Smooth muscle cell (in vitro differentiated cells): ENCODE measurements around the gene ZC3H18. TPM values are rescaled to one million over a fixed set of nuclear protein-coding genes. Genes with fewer than 3 reads are reported as not detected.

ENCODE experiments used
- DNase-seq: peaks from one replicate; lab custom pipeline; 2025; ENCODE audit not compliant: unreplicated experiment; lab: John Stamatoyannopoulos, UW
- H2AFZ ChIP-seq: fragments of 200-600 bp; sonication (generic); 2 replicates; pipeline ENCODE4 v1.6.0; 2016; ENCODE audit warnings: antibody characterized with exemption, low read depth, mild to moderate bottlenecking
- H3F3A ChIP-seq: fragments of 200-600 bp; sonication (generic); 2 replicates; pipeline ENCODE4 v1.6.0; 2017; ENCODE audit warnings: antibody characterized with exemption, low read depth
- H3K27ac ChIP-seq: fragments of 200-600 bp; sonication (generic); 2 replicates; pipeline ENCODE4 v1.5.1; 2016; ENCODE audit warnings: low read depth, mild to moderate bottlenecking
- H3K27me3 ChIP-seq: fragments of 200-600 bp; sonication (generic); 2 replicates; pipeline ENCODE4 v1.6.1; 2016; ENCODE audit warnings: low read depth, mild to moderate bottlenecking
- H3K36me3 ChIP-seq: fragments of 200-600 bp; sonication (generic); 2 replicates; pipeline ENCODE4 v1.5.1; 2016; ENCODE audit warnings: low read depth
- H3K4me1 ChIP-seq: fragments of 200-600 bp; sonication (generic); 2 replicates; pipeline ENCODE4 v1.5.1; 2016; ENCODE audit warnings: low read depth
- H3K4me2 ChIP-seq: fragments of 200-600 bp; sonication (generic); 2 replicates; pipeline ENCODE4 v1.6.0; 2016; ENCODE audit warnings: mild to moderate bottlenecking
- H3K4me3 ChIP-seq: fragments of 200-600 bp; sonication (generic); 2 replicates; pipeline ENCODE4 v1.5.1; 2016; ENCODE audit warnings: mild to moderate bottlenecking
- H3K79me2 ChIP-seq: fragments of 200-600 bp; sonication (generic); 2 replicates; pipeline ENCODE4 v1.6.0; 2016; ENCODE audit warnings: low read depth, mild to moderate bottlenecking
- H3K9ac ChIP-seq: fragments of 200-600 bp; sonication (generic); 2 replicates; pipeline ENCODE4 v1.6.0; 2016; ENCODE audit warnings: low read depth
- H3K9me3 ChIP-seq: fragments of 200-600 bp; sonication (generic); replicated peaks from 2 replicates; pipeline ENCODE4 v1.5.1; 2016; ENCODE audit warnings: low read depth
- H4K20me1 ChIP-seq: fragments of 200-600 bp; sonication (generic); 2 replicates; pipeline ENCODE4 v1.6.0; 2016; ENCODE audit warnings: low read depth
- WGBS: methylation state at CpG from one replicate; pipeline ENCODE4 v1.1.7; 2016; ENCODE audit warnings: low lambda C conversion rate; 5-methylcytosine and 5-hydroxymethylcytosine counted together
- polyA plus RNA-seq: library from polyadenylated mRNA; unstranded; fragments of >200 nt; fragmentation: Nextera tagmentation; extraction: Ambion mirVana; gene quantifications from 2 replicates; pipeline ENCODE4 v1.2.1, GENCODE V29; 2016
- total RNA-seq: library from RNA; depleted of rRNA; stranded (reverse); fragments of >200 nt; gene quantifications from 2 replicates; pipeline ENCODE4 v1.2.3, GENCODE V29; 2014
- TF ChIP-seq, protein P1 (sequence below): fragments of 200-600 bp; sonication (generic); IDR thresholded peaks from 2 replicates; pipeline ENCODE4 v1.5.1; 2017; ENCODE audit warnings: borderline replicate concordance, mild to moderate bottlenecking, antibody characterized with exemption; ENCODE audit not compliant: insufficient read depth, poor library complexity, severe bottlenecking

The ZC3H18 gene
- total and polyA plus RNA-seq, 2 experiments from 2014 or later = 14.6 to 30.4 TPM

DNA sequence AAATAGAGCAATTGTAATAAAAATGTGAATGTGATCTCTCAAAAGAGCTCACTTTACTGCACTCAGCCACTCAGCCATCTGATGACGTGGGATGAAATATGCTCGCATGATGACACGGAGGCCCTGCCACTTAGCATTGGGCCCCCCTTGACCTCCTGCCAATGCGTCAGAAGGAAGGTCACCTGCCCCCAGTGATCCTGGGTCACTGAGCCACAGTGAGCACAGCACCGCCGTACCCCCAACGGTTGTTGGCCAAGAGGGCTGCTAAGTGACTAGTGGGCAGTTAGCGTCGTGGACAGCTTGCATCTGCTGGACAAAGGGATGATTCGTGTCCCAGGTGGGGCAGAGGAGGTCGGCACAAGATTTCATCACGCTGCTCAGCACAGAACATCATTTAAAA, 22.9 kb downstream of the ZC3H18 start:
- no peaks in the 10 kb centered on the region for H3K4me1 ChIP-seq
- no peaks in the 10 kb centered on the region for H3K27me3 ChIP-seq
- no peak overlapping the region for H3K9ac ChIP-seq
- H3K4me2 ChIP-seq = no peak overlapping the region
- peaks cover 84% of the 10 kb centered on the region for H4K20me1 ChIP-seq
- no peaks in the 10 kb centered on the region for H3F3A ChIP-seq
- no peaks in the 10 kb centered on the region for H3K9me3 ChIP-seq
- peaks cover 9% of the 10 kb centered on the region for H3K36me3 ChIP-seq
- H3K79me2 ChIP-seq = peaks cover 6% of the 10 kb centered on the region
- WGBS = 98% methylated on average over 12 of the region's 12 CpGs
- TF ChIP-seq, protein P1, sequence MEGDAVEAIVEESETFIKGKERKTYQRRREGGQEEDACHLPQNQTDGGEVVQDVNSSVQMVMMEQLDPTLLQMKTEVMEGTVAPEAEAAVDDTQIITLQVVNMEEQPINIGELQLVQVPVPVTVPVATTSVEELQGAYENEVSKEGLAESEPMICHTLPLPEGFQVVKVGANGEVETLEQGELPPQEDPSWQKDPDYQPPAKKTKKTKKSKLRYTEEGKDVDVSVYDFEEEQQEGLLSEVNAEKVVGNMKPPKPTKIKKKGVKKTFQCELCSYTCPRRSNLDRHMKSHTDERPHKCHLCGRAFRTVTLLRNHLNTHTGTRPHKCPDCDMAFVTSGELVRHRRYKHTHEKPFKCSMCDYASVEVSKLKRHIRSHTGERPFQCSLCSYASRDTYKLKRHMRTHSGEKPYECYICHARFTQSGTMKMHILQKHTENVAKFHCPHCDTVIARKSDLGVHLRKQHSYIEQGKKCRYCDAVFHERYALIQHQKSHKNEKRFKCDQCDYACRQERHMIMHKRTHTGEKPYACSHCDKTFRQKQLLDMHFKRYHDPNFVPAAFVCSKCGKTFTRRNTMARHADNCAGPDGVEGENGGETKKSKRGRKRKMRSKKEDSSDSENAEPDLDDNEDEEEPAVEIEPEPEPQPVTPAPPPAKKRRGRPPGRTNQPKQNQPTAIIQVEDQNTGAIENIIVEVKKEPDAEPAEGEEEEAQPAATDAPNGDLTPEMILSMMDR = no peak
- no peak overlapping the region for H2AFZ ChIP-seq
- no peak overlapping the region for H3K27ac ChIP-seq
- DNase-seq = no peak
- H3K4me3 ChIP-seq = no peak overlapping the region

- Histone ChIP-seq H3K36me3 (peaks cover 9% of the 10 kb centered on the region), H3F3A (no peaks in the 10 kb centered on the region), H3K79me2 (peaks cover 6% of the 10 kb centered on the region), H3K9me3 (no peaks in the 10 kb centered on the region), H3K4me3 (no peak overlapping the region), H3K27ac (no peak overlapping the region), H3K4me1 (no peaks in the 10 kb centered on the region), H4K20me1 (peaks cover 84% of the 10 kb centered on the region), H2AFZ (no peak overlapping the region), H3K27me3 (no peaks in the 10 kb centered on the region), H3K9ac (no peak overlapping the region), H3K4me2 (no peak overlapping the region)
- TF ChIP-seq, protein P1 = no peak
- 88% methylated on average over 11 of the region's 11 CpGs for WGBS
- DNase-seq = no peak
These were observed 23.3 kb downstream of the ZC3H18 start for GRCh38 chr16:88593489-88593888.

- H3K36me3 ChIP-seq = peaks cover 10% of the 10 kb centered on the region
- 97% methylated on average over 6 of the region's 6 CpGs for WGBS
- H3F3A ChIP-seq = no peaks in the 10 kb centered on the region
- no peaks in the 10 kb centered on the region for H3K9me3 ChIP-seq
- H3K4me2 ChIP-seq = no peak overlapping the region
- H3K4me3 ChIP-seq = no peak overlapping the region
- TF ChIP-seq, protein P1 = no peak
- H3K4me1 ChIP-seq = no peaks in the 10 kb centered on the region
- H2AFZ ChIP-seq = no peak overlapping the region
- H3K27ac ChIP-seq = no peak overlapping the region
- DNase-seq = no peak
- no peaks in the 10 kb centered on the region for H3K27me3 ChIP-seq
- no peak overlapping the region for H3K9ac ChIP-seq
- H3K79me2 ChIP-seq = peaks cover 6% of the 10 kb centered on the region
- peaks cover 84% of the 10 kb centered on the region for H4K20me1 ChIP-seq
These were observed 23.7 kb downstream of the ZC3H18 start for GRCh38 chr16:88593910-88594309.

- H3K79me2 ChIP-seq = peaks cover 6% of the 10 kb centered on the region
- TF ChIP-seq, protein P1 = no peak
- 97% methylated on average over 6 of the region's 6 CpGs for WGBS
- no peak for DNase-seq
- no peaks in the 10 kb centered on the region for H3K9me3 ChIP-seq
- no peaks in the 10 kb centered on the region for H3F3A ChIP-seq
- H3K27ac ChIP-seq = no peak overlapping the region
- no peak overlapping the region for H3K4me2 ChIP-seq
- peaks cover 72% of the 10 kb centered on the region for H4K20me1 ChIP-seq
- H3K4me3 ChIP-seq = no peak overlapping the region
- no peaks in the 10 kb centered on the region for H3K27me3 ChIP-seq
- H3K9ac ChIP-seq = no peak overlapping the region
- no peak overlapping the region for H2AFZ ChIP-seq
- H3K36me3 ChIP-seq = peaks cover 7% of the 10 kb centered on the region
- H3K4me1 ChIP-seq = no peaks in the 10 kb centered on the region
These were observed 24.9 kb downstream of the ZC3H18 start for GRCh38 chr16:88595101-88595500.
